Measurements from ENCODE around the gene BMP6. TPM values are rescaled to one million over a fixed set of nuclear protein-coding genes. Genes with fewer than 3 reads are reported as not detected.

BMP6 gene
- polyA plus RNA-seq, 1 donor (not counting 4 experiments of a cell fraction or from before 2014, with no cell fraction given): 0.05 TPM

DNA sequence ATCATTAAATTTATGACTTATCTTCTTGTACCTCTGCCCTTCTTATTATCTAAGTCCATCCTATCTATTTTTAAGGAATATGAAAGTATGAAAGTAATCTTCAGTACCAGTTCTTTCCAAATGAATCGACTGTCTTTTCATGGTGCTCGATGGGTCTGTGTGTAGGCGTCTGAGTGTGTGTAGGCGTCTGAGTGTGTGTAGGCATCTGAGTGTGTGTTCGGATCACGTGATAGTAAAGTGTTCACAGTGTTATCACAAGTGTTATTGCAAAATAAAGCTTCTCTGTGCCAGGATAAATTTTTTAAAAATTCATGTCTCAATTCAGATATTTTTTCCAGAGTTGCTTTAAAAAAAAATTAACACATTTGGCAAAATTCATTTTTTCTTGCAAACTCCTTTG lies 58.3 kb downstream of the BMP6 start:
- Histone ChIP-seq H3K4me1 (ENCODE audit: control insufficient read depth, extremely low read depth, insufficient read depth, low read length) (no peaks in the 10 kb centered on the region), H3K9me3 (ENCODE audit: control insufficient read depth, low read depth, low read length) (no peaks in the 10 kb centered on the region), H3K9ac (ENCODE audit: control insufficient read depth, extremely low read depth, insufficient read depth, low read length) (no peak overlapping the region), H4K20me1 (ENCODE audit: control insufficient read depth, extremely low read depth, insufficient read depth, low read length) (no peaks in the 10 kb centered on the region), H3K4me2 (ENCODE audit: control insufficient read depth, extremely low read depth, insufficient read depth, low read depth, low read length) (no peak overlapping the region), H3K36me3 (ENCODE audit: control insufficient read depth in 2 of 2, extremely low read depth in 1 of 2, insufficient read depth in 2 of 2, low read length in 2 of 2) (no peaks in the 10 kb centered on the region), H3K27ac (ENCODE audit: control insufficient read depth, insufficient read depth, low read length) (no peak overlapping the region), H3K79me2 (ENCODE audit: control insufficient read depth, insufficient read depth, low read length) (no peaks in the 10 kb centered on the region), H2AFZ (ENCODE audit: control insufficient read depth, low read length) (no peak overlapping the region), H3K27me3 (ENCODE audit: control insufficient read depth, extremely low read depth, insufficient read depth, low read length) (no peaks in the 10 kb centered on the region), H3K4me3 (ENCODE audit: control insufficient read depth in 2 of 3, extremely low read depth in 1 of 3, insufficient read depth in 2 of 3, low read depth in 1 of 3, low read length in 3 of 3) (no peak overlapping the region), H3K9me1 (ENCODE audit: control insufficient read depth, extremely low read depth, insufficient read depth, low read length) (no peaks in the 10 kb centered on the region)
- no peak for TF ChIP-seq EZH2 (IDR thresholded peaks at IDR 0.05; ENCODE audit: low read length)
- TF ChIP-seq, protein P1, sequence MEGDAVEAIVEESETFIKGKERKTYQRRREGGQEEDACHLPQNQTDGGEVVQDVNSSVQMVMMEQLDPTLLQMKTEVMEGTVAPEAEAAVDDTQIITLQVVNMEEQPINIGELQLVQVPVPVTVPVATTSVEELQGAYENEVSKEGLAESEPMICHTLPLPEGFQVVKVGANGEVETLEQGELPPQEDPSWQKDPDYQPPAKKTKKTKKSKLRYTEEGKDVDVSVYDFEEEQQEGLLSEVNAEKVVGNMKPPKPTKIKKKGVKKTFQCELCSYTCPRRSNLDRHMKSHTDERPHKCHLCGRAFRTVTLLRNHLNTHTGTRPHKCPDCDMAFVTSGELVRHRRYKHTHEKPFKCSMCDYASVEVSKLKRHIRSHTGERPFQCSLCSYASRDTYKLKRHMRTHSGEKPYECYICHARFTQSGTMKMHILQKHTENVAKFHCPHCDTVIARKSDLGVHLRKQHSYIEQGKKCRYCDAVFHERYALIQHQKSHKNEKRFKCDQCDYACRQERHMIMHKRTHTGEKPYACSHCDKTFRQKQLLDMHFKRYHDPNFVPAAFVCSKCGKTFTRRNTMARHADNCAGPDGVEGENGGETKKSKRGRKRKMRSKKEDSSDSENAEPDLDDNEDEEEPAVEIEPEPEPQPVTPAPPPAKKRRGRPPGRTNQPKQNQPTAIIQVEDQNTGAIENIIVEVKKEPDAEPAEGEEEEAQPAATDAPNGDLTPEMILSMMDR (optimal IDR thresholded peaks at IDR 0.05 in 1 of 3, IDR thresholded peaks at IDR 0.05 in 1 of 3, conservative IDR thresholded peaks at IDR 0.05 in 1 of 3; ENCODE audit: extremely low read depth in 1 of 3, insufficient read depth in 2 of 3, low read length in 3 of 3): no peak
- FAIRE-seq (no peak), DNase-seq (ENCODE audit: low read depth, low spot score) (no peak)
- dilution Hi-C loops (cut with MboI; ENCODE audit: extremely low pct_ligation_motif_present, low sequenced_read_pairs): no loop called here

DNA sequence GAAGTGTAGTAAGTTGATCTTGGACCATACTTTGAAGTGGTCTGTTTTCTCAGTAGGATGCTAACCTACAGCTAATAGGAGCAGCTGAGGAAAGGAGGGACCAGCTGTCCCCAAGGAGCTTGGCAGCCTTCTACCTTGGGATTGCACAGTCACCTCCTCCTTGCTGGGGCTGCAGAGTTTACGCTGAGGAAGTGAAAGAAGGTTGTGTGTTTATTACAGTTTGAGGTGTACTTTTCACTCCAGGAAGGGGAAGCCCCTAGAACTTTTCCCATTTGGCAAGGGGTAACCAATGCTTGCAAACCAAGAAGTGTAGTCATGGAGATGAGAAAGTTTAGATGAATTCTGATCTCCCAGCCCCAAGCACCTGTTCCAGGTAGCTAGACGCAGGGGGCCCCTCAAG lies 58.8 kb downstream of the BMP6 start:
- H2AFZ ChIP-seq (ENCODE audit: control insufficient read depth, low read length): no peak overlapping the region
- no peaks in the 10 kb centered on the region for H3K36me3 ChIP-seq (ENCODE audit: control insufficient read depth in 2 of 2, extremely low read depth in 1 of 2, insufficient read depth in 2 of 2, low read length in 2 of 2)
- no peaks in the 10 kb centered on the region for H3K27me3 ChIP-seq (ENCODE audit: control insufficient read depth, extremely low read depth, insufficient read depth, low read length)
- dilution Hi-C loops (cut with MboI; ENCODE audit: extremely low pct_ligation_motif_present, low sequenced_read_pairs): no loop called here
- H3K79me2 ChIP-seq (ENCODE audit: control insufficient read depth, insufficient read depth, low read length): no peaks in the 10 kb centered on the region
- H3K4me1 ChIP-seq (ENCODE audit: control insufficient read depth, extremely low read depth, insufficient read depth, low read length): no peaks in the 10 kb centered on the region
- FAIRE-seq (no peak), DNase-seq (ENCODE audit: low read depth, low spot score) (no peak)
- H4K20me1 ChIP-seq (ENCODE audit: control insufficient read depth, extremely low read depth, insufficient read depth, low read length): no peaks in the 10 kb centered on the region
- H3K9me1 ChIP-seq (ENCODE audit: control insufficient read depth, extremely low read depth, insufficient read depth, low read length): no peaks in the 10 kb centered on the region
- no peak overlapping the region for H3K9ac ChIP-seq (ENCODE audit: control insufficient read depth, extremely low read depth, insufficient read depth, low read length)
- no peak overlapping the region for H3K4me3 ChIP-seq (ENCODE audit: control insufficient read depth in 2 of 3, extremely low read depth in 1 of 3, insufficient read depth in 2 of 3, low read depth in 1 of 3, low read length in 3 of 3)
- TF ChIP-seq, protein P1 (optimal IDR thresholded peaks at IDR 0.05 in 1 of 3, IDR thresholded peaks at IDR 0.05 in 1 of 3, conservative IDR thresholded peaks at IDR 0.05 in 1 of 3; ENCODE audit: extremely low read depth in 1 of 3, insufficient read depth in 2 of 3, low read length in 3 of 3): no peak
- no peak for TF ChIP-seq EZH2 (IDR thresholded peaks at IDR 0.05; ENCODE audit: low read length)
- no peaks in the 10 kb centered on the region for H3K9me3 ChIP-seq (ENCODE audit: control insufficient read depth, low read depth, low read length)
- H3K27ac ChIP-seq (ENCODE audit: control insufficient read depth, insufficient read depth, low read length): no peak overlapping the region
- H3K4me2 ChIP-seq (ENCODE audit: control insufficient read depth, extremely low read depth, insufficient read depth, low read depth, low read length): no peak overlapping the region

Measured in keratinocyte (primary cell).